Pancreas (tissue), 10 donors: ENCODE data around the gene IPO13. TPM values are rescaled to one million over a fixed set of nuclear protein-coding genes. Genes with fewer than 3 reads are reported as not detected.
A peak's percentile ranks its signal among the peaks of the same experiment; 100 is the strongest.

Source experiments
- ATAC-seq, 4 donors: fragments of 200-7000 bp; cut with Tn5 transposase; one replicate each; pipeline versions ENCODE4 v1.8.0 to v1.9.1; 2020; ENCODE audit warnings: mild to moderate bottlenecking in 4 of 4, moderate library complexity in 4 of 4
- DNase-seq, 6 donors: peaks; one replicate each; pipeline ENCODE4 v3.0.0-alpha.2; 2020
- FAIRE-seq: peaks from 2 replicates; lab custom pipeline; 2012; peaks lifted over from hg19 to GRCh38; lab: Jason Lieb, UNC
- H3K27ac ChIP-seq, 4 donors: fragments of 200-600 bp; sonication (generic); 1 replicate in 3 of 4; 2 replicates in 1 of 4; pipeline versions ENCODE4 v1.5.0 to v1.8.0; 2020
- H3K27me3 ChIP-seq, 4 donors: fragments of 200-600 bp; one replicate each; pipeline ENCODE4 v1.8.0; 2021
- H3K36me3 ChIP-seq, 3 donors: fragments of 200-600 bp; sonication (generic) in 1 of 3; one replicate each; pipeline versions ENCODE4 v1.5.0 to v1.8.0; 2020 to 2021
- H3K4me1 ChIP-seq, 3 donors: fragments of 200-600 bp; one replicate each; pipeline ENCODE4 v1.8.0; 2021
- H3K4me3 ChIP-seq, 4 donors: fragments of 200-600 bp; sonication (generic) in 2 of 4; one replicate each; pipeline versions ENCODE4 v1.5.0 to v1.8.0; 2020 to 2021
- H3K9me3 ChIP-seq, 4 donors: fragments of 200-600 bp; one replicate each; pipeline ENCODE4 v1.8.0; 2021
- WGBS, 2 donors: extraction: QIAGEN DNeasy Blood & Tissue Kit; methylation state at CpG; one replicate each; pipeline ENCODE4 v1.1.7; 2013; 5-methylcytosine and 5-hydroxymethylcytosine counted together
- intact Hi-C, 3 donors: fragments of 100-400 bp; cut with DNase I; formaldehyde crosslinking; loops; one replicate each; pipeline versions ENCODE4 v1.11.1 to v1.14.2; 2022
- polyA plus RNA-seq, 2 donors: library from polyadenylated mRNA; stranded (reverse); fragments of 200-250 nt; gene quantifications; one replicate each; pipeline ENCODE4 v1.2.3, GENCODE V29; 2013
- total RNA-seq, 6 donors: library from RNA; stranded (reverse); fragmentation: NEBNext Ultra II Directional in 4 of 6; extraction: Animal tissue kit (Norgen Biotek cat#: 25700) in 4 of 6; gene quantifications; one replicate each; pipeline versions ENCODE4 v1.2.1 to v1.2.4, GENCODE V29; 2021 to 2023
- TF ChIP-seq, protein P1 (sequence below), 4 donors: fragments of 200-600 bp; sonication (generic) in 3 of 4; IDR thresholded peaks; one replicate each; pipeline versions ENCODE4 v1.5.0 to v1.8.0; 2021; ENCODE audit warnings: antibody characterized with exemption in 4 of 4
- donor health status: healthy with polysubstance abuse.
- donor health status: DM: no; HTN: no; CAD: no; lungs with moderate emphysema.
- donor health status: DM: no; HTN: no; CAD: no.
- donor health status: control.
- donor health status: control.
- donor health status: Bipolar disorder and iron deficiency.
- donor health status: DM: yes; HTN: yes; CAD: no.
- donor health status: DM: no; HTN: no; CAD: no.
- donor health status: DM: no; HTN: no; CAD: no.
- donor health status: DM: yes; HTN: yes; CAD: no.

IPO13 gene
- total and polyA plus RNA-seq, 8 donors: 6.7 to 24.3 (median 10.6) TPM

DNA sequence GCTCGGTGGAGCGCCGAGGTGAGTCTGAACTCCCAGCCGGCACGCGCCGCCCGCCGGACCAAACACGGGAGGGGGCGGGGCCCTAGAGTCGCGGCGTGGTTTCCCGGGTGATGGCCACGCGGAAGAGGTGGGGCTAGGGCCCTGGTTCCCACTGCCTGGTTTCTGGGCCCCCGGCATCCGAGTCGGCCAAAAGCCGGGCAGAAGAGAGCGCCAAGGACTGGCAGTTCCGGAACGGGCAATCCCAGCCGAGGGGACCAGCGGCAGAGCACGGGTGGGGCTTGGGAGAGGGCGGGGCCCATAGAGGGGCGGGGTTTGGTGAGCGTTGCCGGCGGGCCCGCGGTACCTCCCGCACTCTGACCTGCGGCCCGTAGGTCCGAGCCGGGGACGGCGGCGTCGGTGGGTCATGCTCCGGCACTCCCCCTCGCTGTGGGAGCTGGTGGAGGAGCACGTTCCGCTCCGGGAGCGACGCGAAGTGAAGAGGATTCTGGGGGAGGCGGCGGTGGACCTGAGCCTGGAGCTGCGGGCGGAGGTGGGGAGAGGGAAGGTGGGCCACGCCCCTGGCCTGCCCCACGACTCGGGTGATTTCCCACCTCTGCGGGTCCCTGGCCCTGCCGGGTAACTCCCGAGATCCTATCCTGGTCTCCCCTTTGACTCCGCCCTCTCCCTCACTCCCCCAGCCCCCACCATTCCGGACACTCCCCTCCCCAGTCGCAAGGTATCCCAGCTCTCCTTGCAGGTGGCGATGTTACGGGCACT, 44.9 kb downstream of the IPO13 start, which contains the start of gene CCDC24:
Gene CCDC24, plus strand, starts transcription at position 124 of the 756 bp plus-strand sequence. Its CDS starts 280 bp downstream, at position 404.
- peak; percentile 85 to 91 (median 88) for ATAC-seq
- peak; percentile 83 to 94 (median 90) for DNase-seq
- Histone ChIP-seq H3K4me1 (peaks cover 0 to 12% (median 5%) of the 10 kb centered on the region in 3 donors), H3K9me3 (no peaks in the 10 kb centered on the region), H3K27ac (peak within 1 kb of the TSS; percentile 73 to 89 (median 84)), H3K4me3 (peak within 1 kb of the TSS; percentile 57 to 87 (median 64)), H3K36me3 (no peaks in the 10 kb centered on the region), H3K27me3 (no peaks in the 10 kb centered on the region)
- intact Hi-C loops: no loop called here
- TF ChIP-seq, protein P1, sequence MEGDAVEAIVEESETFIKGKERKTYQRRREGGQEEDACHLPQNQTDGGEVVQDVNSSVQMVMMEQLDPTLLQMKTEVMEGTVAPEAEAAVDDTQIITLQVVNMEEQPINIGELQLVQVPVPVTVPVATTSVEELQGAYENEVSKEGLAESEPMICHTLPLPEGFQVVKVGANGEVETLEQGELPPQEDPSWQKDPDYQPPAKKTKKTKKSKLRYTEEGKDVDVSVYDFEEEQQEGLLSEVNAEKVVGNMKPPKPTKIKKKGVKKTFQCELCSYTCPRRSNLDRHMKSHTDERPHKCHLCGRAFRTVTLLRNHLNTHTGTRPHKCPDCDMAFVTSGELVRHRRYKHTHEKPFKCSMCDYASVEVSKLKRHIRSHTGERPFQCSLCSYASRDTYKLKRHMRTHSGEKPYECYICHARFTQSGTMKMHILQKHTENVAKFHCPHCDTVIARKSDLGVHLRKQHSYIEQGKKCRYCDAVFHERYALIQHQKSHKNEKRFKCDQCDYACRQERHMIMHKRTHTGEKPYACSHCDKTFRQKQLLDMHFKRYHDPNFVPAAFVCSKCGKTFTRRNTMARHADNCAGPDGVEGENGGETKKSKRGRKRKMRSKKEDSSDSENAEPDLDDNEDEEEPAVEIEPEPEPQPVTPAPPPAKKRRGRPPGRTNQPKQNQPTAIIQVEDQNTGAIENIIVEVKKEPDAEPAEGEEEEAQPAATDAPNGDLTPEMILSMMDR (IDR thresholded peaks at IDR 0.05): no peak
- FAIRE-seq: no peak
- 0 to 1% methylated on average over 42 to 66 of the region's 66 CpGs for WGBS, 2 donors

DNA sequence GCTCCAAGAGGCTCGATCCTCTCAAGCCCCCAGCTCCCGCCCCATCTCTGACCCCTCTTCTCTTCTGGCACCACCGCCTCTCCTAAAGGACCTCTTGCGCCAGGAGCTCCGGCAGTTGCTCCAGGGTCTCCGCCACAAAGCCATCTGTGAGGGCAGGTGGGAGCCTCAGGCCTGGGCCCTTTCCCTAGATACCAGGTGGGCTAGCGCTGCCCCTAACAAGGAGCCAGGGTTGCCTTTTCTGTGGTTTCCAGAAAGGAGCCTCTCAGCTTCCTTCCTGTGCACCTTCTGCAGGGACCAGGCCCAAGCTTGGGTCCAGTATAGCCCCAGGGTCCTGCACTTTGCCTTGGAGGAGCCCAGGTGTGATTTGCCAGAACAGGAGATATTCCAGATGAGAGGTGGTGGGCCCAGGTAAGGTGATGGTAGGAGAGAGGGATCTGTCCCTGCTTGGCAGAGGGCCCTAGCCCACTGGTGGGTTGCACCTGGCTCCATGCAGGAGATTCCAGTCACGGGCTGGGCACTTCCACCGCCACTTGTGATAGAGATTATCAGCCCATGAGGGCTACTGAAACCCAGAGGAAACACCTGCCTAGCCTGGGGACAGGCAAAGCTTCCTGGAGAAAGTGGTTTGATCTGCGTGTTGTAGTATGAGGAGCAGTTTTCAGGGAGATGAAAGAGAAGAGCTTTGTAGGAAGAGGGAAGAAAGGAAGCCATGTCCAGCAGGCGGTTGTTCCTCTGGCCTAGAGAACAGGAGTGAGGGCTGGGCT, 45.7 kb downstream of the IPO13 start:
- 34 to 37% methylated on average over 11 of the region's 11 CpGs for WGBS, 2 donors
- peak overlapping the region; percentile 57 to 87 (median 64) for H3K4me3 ChIP-seq
- peak in 1 of 4 donors; percentile 0 for ATAC-seq
- H3K27me3 ChIP-seq: no peaks in the 10 kb centered on the region
- peak in 1 of 6 donors; percentile 38 for DNase-seq
- H3K36me3 ChIP-seq: no peaks in the 10 kb centered on the region
- H3K4me1 ChIP-seq: peaks cover 0 to 12% (median 5%) of the 10 kb centered on the region in 3 donors
- intact Hi-C loops: no loop called here
- no peaks in the 10 kb centered on the region for H3K9me3 ChIP-seq
- TF ChIP-seq, protein P1 (IDR thresholded peaks at IDR 0.05): no peak
- H3K27ac ChIP-seq: peak overlapping the region; percentile 73 to 89 (median 84)
- no peak for FAIRE-seq

GRCh38 chr1:43993206-43993914, 46.6 kb downstream of the IPO13 start:
- no peaks in the 10 kb centered on the region for H3K9me3 ChIP-seq
- intact Hi-C loops: no loop called here
- peaks cover 0 to 12% (median 5%) of the 10 kb centered on the region in 3 donors for H3K4me1 ChIP-seq
- H3K36me3 ChIP-seq: no peaks in the 10 kb centered on the region
- H3K27me3 ChIP-seq: no peaks in the 10 kb centered on the region
- no peak for ATAC-seq
- FAIRE-seq: no peak
- TF ChIP-seq, protein P1 (IDR thresholded peaks at IDR 0.05): no peak
- DNase-seq: no peak
- WGBS, 2 donors: 91 to 95% methylated on average over 9 of the region's 9 CpGs
- no peak overlapping the region for H3K27ac ChIP-seq
- H3K4me3 ChIP-seq: no peak overlapping the region

DNA sequence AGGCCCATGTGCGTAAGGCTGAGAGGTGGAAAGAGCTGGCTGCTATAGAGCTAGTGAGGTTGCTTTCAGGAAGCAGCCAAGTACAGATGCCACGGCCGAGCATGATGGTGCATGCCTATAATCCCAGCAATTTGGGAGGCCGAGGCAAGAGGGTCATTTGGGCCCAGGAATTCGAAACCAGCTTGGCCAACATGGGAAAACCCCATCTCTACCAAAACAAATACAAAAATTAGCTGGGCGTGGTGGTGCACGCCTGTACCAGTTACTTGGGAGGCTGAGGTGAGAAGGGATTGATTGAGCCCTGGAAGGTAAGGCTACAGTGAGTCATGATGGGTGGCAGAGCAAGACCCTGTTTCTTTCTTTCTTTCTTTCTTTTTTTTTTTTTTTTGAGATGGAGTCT, 47.3 kb downstream of the IPO13 start:
- 91 to 94% methylated on average over 7 of the region's 7 CpGs for WGBS, 2 donors
- FAIRE-seq (no peak), ATAC-seq (no peak), DNase-seq (no peak)
- Histone ChIP-seq H3K27me3 (no peaks in the 10 kb centered on the region), H3K36me3 (no peaks in the 10 kb centered on the region), H3K4me3 (no peak overlapping the region), H3K4me1 (peaks cover 0 to 12% (median 5%) of the 10 kb centered on the region in 3 donors), H3K9me3 (no peaks in the 10 kb centered on the region), H3K27ac (no peak overlapping the region)
- TF ChIP-seq, protein P1 (IDR thresholded peaks at IDR 0.05): no peak
- intact Hi-C loops: no loop called here
